Caco-2 (cell line): Measurements from ENCODE around the gene DCAF11. TPM values are rescaled to one million over a fixed set of nuclear protein-coding genes. Genes with fewer than 3 reads are reported as not detected.

Experiments
- BruUV-seq: library from RNA; stranded (reverse); fragments of 400-500 nt; replicated peaks from 2 replicates; lab custom pipeline; 2021; lab: Mats Ljungman, UMichigan
- CTCF ChIA-PET: fragments of 300-600 bp; sonication (Branson Sonifier 250); formaldehyde crosslinking; loops from one replicate; lab custom pipeline; 2022; ENCODE audit warnings: antibody characterized with exemption; lab: Charles Lee
- POLR2A ChIA-PET: fragments of 300-600 bp; sonication (Branson Sonifier 250); formaldehyde crosslinking; loops from one replicate; lab custom pipeline; 2022; ENCODE audit warnings: antibody characterized with exemption; lab: Charles Lee
- DNase-seq, 2 experiments: peaks; one replicate each; pipeline versions ENCODE4 v3.0.0 to v3.0.0-alpha.2; 2020 to 2022
- H3K27me3 ChIP-seq: replicated peaks from 2 replicates; pipeline ENCODE4 v1.6.0; 2011; ENCODE audit warnings: low read length; ENCODE audit not compliant: control insufficient read depth, insufficient read depth
- H3K36me3 ChIP-seq: 2 replicates; pipeline ENCODE4 v1.5.1; 2011; ENCODE audit warnings: low read length; ENCODE audit not compliant: control insufficient read depth, insufficient read depth
- H3K4me1 ChIP-seq: fragments of 250-450 bp; sonication (Bioruptor Pico); 2 replicates; pipeline ENCODE4 v1.5.1; 2020; ENCODE audit warnings: mild to moderate bottlenecking
- H3K4me3 ChIP-seq: 2 replicates; pipeline ENCODE4 v1.5.1; 2011; ENCODE audit warnings: low read depth, mild to moderate bottlenecking, control low read depth, low read length
- H3K9me3 ChIP-seq: fragments of 250-450 bp; sonication (Bioruptor Pico); 2 replicates; pipeline ENCODE4 v1.5.1; 2020; ENCODE audit warnings: mild to moderate bottlenecking, moderate library complexity
- H3K27ac Mint-ChIP-seq: one replicate; pipeline ENCODE4 v1.8.0; 2022; ENCODE audit warnings: mixed read lengths; ENCODE audit not compliant: unreplicated experiment
- H3K27me3 Mint-ChIP-seq: one replicate; pipeline ENCODE4 v1.8.0; 2022; ENCODE audit warnings: mixed read lengths; ENCODE audit not compliant: insufficient read depth, unreplicated experiment
- H3K36me3 Mint-ChIP-seq: one replicate; pipeline ENCODE4 v1.8.0; 2022; ENCODE audit warnings: mild to moderate bottlenecking, mixed read lengths; ENCODE audit not compliant: insufficient read depth, unreplicated experiment
- H3K4me1 Mint-ChIP-seq: one replicate; pipeline ENCODE4 v1.8.0; 2022; ENCODE audit warnings: low read depth, mixed read lengths; ENCODE audit not compliant: unreplicated experiment
- H3K4me3 Mint-ChIP-seq: one replicate; pipeline ENCODE4 v1.8.0; 2022; ENCODE audit warnings: mild to moderate bottlenecking, moderate library complexity, mixed read lengths; ENCODE audit not compliant: unreplicated experiment
- H3K9me3 Mint-ChIP-seq: one replicate; pipeline ENCODE4 v1.8.0; 2022; ENCODE audit warnings: mixed read lengths; ENCODE audit not compliant: unreplicated experiment
- CTCF ChIP-seq, 2 experiments: fragments of 200-600 bp in 1 of 2; IDR thresholded peaks; 1 replicate in 1 of 2; 2 replicates in 1 of 2; pipeline versions ENCODE4 v1.5.1 to v1.8.0; 2011 to 2022; ENCODE audit warnings: antibody characterized with exemption in 1 of 2, control low read depth in 1 of 2, inconsistent platforms in 1 of 2, low read depth in 1 of 2, low read length in 1 of 2, mild to moderate bottlenecking in 1 of 2, moderate library complexity in 1 of 2; ENCODE audit not compliant: insufficient read depth in 1 of 2, severe bottlenecking in 1 of 2, unreplicated experiment in 1 of 2
- intact Hi-C: fragments of 100-400 bp; cut with micrococcal nuclease; formaldehyde crosslinking; loops from one replicate; pipeline ENCODE4 v1.10.0; 2022; ENCODE audit not compliant: unreplicated experiment
- total RNA-seq: library from RNA; stranded (reverse); gene quantifications from 2 replicates; pipeline ENCODE4 v1.2.3, GENCODE V29; 2022

DCAF11 gene
- total RNA-seq, 1 experiment from 2014 or later = 65.9 TPM

- H3K27ac Mint-ChIP-seq = no peak overlapping the region
- POLR2A ChIA-PET = no interaction called here
- intact Hi-C loops = no loop called here
Observed at GRCh38 chr14:24119691-24120090, 5.1 kb downstream of the DCAF11 start.

GRCh38 chr14:24121210-24121609, 6.6 kb downstream of the DCAF11 start:
- ChIA-PET POLR2A (no interaction called here), CTCF (no interaction called here)
- Mint-ChIP-seq H3K4me1 (peaks cover under 1% of the 10 kb centered on the region), H3K27me3 (no peaks in the 10 kb centered on the region), H3K4me3 (no peak overlapping the region), H3K9me3 (no peaks in the 10 kb centered on the region), H3K27ac (no peak overlapping the region), H3K36me3 (peaks cover 22% of the 10 kb centered on the region)
- BruUV-seq = no TSS peak
- no peak overlapping the region for H3K4me3 ChIP-seq
- no peak for TF ChIP-seq CTCF (IDR thresholded peaks at IDR 0.05; ENCODE audit: insufficient read depth in 1 of 2, low read depth in 1 of 2, low read length in 1 of 2, severe bottlenecking in 1 of 2, unreplicated experiment in 1 of 2)
- intact Hi-C loops = no loop called here
- peaks cover 6% of the 10 kb centered on the region for H3K36me3 ChIP-seq
- H3K27me3 ChIP-seq = no peaks in the 10 kb centered on the region
- no peaks in the 10 kb centered on the region for H3K9me3 ChIP-seq
- DNase-seq = no peak
- no peaks in the 10 kb centered on the region for H3K4me1 ChIP-seq

More at GRCh38 chr14:24119691-24120090, 5.1 kb downstream of the DCAF11 start:
- no peaks in the 10 kb centered on the region for H3K9me3 ChIP-seq
- Mint-ChIP-seq H3K4me3 (no peak overlapping the region), H3K27me3 (no peaks in the 10 kb centered on the region), H3K36me3 (peaks cover 35% of the 10 kb centered on the region), H3K4me1 (peaks cover 13% of the 10 kb centered on the region), H3K9me3 (no peaks in the 10 kb centered on the region)
- no TSS peak for BruUV-seq
- H3K4me1 ChIP-seq = no peaks in the 10 kb centered on the region
- no peak for TF ChIP-seq CTCF (IDR thresholded peaks at IDR 0.05; ENCODE audit: insufficient read depth in 1 of 2, low read depth in 1 of 2, low read length in 1 of 2, severe bottlenecking in 1 of 2, unreplicated experiment in 1 of 2)
- no peaks in the 10 kb centered on the region for H3K27me3 ChIP-seq
- H3K36me3 ChIP-seq = peaks cover 6% of the 10 kb centered on the region
- CTCF ChIA-PET = no interaction called here
- H3K4me3 ChIP-seq = no peak overlapping the region
- DNase-seq = no peak

GRCh38 chr14:24122416-24122815, 7.8 kb downstream of the DCAF11 start:
- BruUV-seq = no TSS peak
- Mint-ChIP-seq H3K9me3 (no peaks in the 10 kb centered on the region), H3K36me3 (peaks cover 14% of the 10 kb centered on the region), H3K27me3 (no peaks in the 10 kb centered on the region), H3K27ac (no peak overlapping the region), H3K4me1 (no peaks in the 10 kb centered on the region), H3K4me3 (no peak overlapping the region)
- no peaks in the 10 kb centered on the region for H3K4me1 ChIP-seq
- no peaks in the 10 kb centered on the region for H3K27me3 ChIP-seq
- intact Hi-C loops = no loop called here
- no peak for DNase-seq
- POLR2A ChIA-PET = no interaction called here
- CTCF ChIA-PET = no interaction called here
- H3K9me3 ChIP-seq = no peaks in the 10 kb centered on the region
- H3K4me3 ChIP-seq = no peak overlapping the region
- no peak for TF ChIP-seq CTCF (IDR thresholded peaks at IDR 0.05; ENCODE audit: insufficient read depth in 1 of 2, low read depth in 1 of 2, low read length in 1 of 2, severe bottlenecking in 1 of 2, unreplicated experiment in 1 of 2)
- H3K36me3 ChIP-seq = peaks cover 6% of the 10 kb centered on the region
